Right lobe of liver (tissue), 4 donors: ENCODE data around the gene CAMSAP2.

Source experiments
- CTCF ChIP-seq, 4 donors: fragments of 200-600 bp in 3 of 4; fragments of 450-650 bp in 1 of 4; IDR thresholded peaks; one replicate each; pipeline versions ENCODE4 v1.5.1 to v1.8.0; 2016 to 2022; ENCODE audit warnings: antibody characterized with exemption in 4 of 4, mild to moderate bottlenecking in 2 of 4
- POLR2A ChIP-seq: fragments of 450-650 bp; IDR thresholded peaks from one replicate; pipeline ENCODE4 v1.6.1; 2017; ENCODE audit warnings: antibody characterized with exemption, mild to moderate bottlenecking
- donor health status: DM: no; HTN: no; CAD: no.
- donor health status: DM: no; HTN: no; CAD: no.
- donor health status: DM: no; HTN: yes; CAD: no.

- TF ChIP-seq CTCF (IDR thresholded peaks at IDR 0.05) (no peak), POLR2A (no peak)
Observed at GRCh38 chr1:200741551-200742207, 3.0 kb downstream of the CAMSAP2 start.
